HL-60 (cell line): ENCODE measurements around the gene OSBPL3.

Experiments
- DNase-seq, 2 experiments: peaks; one replicate each; pipeline ENCODE4 v3.0.0-alpha.2; 2010 to 2020; ENCODE audit warnings: low read depth in 1 of 2, low spot score in 1 of 2
- H3K27ac ChIP-seq: fragments of 250-450 bp; sonication (Bioruptor Pico); replicated peaks from 2 replicates; pipeline ENCODE4 v1.5.1; 2020; ENCODE audit warnings: mild to moderate bottlenecking, moderate library complexity
- H3K27me3 ChIP-seq: fragments of 250-450 bp; sonication (Bioruptor Pico); 2 replicates; pipeline ENCODE4 v1.5.1; 2021; ENCODE audit warnings: mild to moderate bottlenecking, moderate library complexity; ENCODE audit not compliant: insufficient read depth, poor library complexity, severe bottlenecking
- H3K4me3 ChIP-seq: replicated peaks from 2 replicates; pipeline ENCODE4 v1.5.1; 2011; ENCODE audit warnings: mild to moderate bottlenecking, control low read depth, low read length; ENCODE audit not compliant: insufficient read depth
- GABPA ChIP-seq: IDR thresholded peaks from 2 replicates; pipeline ENCODE4 v1.6.1; 2012; ENCODE audit warnings: low read depth
- POLR2AphosphoS5 ChIP-seq: IDR thresholded peaks from 2 replicates; pipeline ENCODE4 v1.6.1; 2012; ENCODE audit warnings: low read depth
- REST ChIP-seq: IDR thresholded peaks from 2 replicates; pipeline ENCODE4 v1.6.1; 2012; ENCODE audit warnings: low read depth; ENCODE audit not compliant: insufficient replicate concordance
- SPI1 ChIP-seq: IDR thresholded peaks from 2 replicates; pipeline ENCODE4 v1.6.1; 2012; ENCODE audit warnings: low read depth, mild to moderate bottlenecking, borderline replicate concordance
- TF ChIP-seq, protein P1 (sequence below): IDR thresholded peaks from one replicate; pipeline ENCODE4 v1.5.1; 2011; ENCODE audit warnings: low read length, control low read depth, inconsistent platforms; ENCODE audit not compliant: insufficient read depth

The OSBPL3 gene

DNA sequence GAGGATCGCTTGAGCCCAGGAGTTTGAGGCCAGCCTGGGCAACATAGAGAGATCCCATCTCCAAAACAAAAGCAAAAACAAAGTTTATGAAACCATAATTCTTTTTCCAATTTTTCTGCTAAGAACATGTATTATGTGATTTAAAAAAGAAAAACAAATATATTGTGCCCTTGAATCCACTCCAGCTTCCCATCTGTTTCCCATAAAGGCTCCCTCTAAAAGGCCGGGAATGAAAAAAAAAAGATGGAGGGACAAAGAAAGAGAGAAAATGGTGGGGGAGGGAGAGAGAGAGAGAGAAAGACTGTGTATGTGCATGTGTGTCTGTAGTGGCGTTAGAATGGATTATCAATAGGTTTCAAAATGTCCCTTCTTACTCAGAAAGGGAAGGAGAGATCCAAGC, 202.2 kb downstream of the OSBPL3 start:
- peak overlapping the region; percentile 70 for H3K27ac ChIP-seq

DNA sequence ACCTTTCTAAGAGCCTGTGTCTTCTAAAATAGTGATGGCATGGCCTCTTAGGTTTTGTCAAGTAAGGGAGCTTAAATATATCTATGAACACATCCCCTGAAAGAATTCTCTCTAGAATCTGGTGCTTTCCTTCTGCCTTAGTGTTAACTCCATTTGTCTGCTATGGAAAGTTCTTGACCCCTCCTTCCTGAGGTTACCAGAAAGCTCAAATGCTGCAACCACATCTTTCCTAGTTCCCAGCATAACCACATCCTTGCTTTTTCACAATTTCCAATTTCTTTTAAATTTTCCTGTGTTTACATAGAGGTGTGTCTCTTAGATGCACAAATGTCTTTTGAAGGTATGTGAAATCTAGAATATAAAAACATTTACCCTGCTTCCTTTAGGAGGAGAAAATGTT, 206.3 kb downstream of the OSBPL3 start:
- DNase-seq: no peak
- Histone ChIP-seq H3K4me3 (no peak overlapping the region), H3K27ac (no peak overlapping the region), H3K27me3 (no peaks in the 10 kb centered on the region)
- TF ChIP-seq GABPA (no peak), POLR2AphosphoS5 (no peak), SPI1 (no peak), REST (no peak)
- TF ChIP-seq, protein P1, sequence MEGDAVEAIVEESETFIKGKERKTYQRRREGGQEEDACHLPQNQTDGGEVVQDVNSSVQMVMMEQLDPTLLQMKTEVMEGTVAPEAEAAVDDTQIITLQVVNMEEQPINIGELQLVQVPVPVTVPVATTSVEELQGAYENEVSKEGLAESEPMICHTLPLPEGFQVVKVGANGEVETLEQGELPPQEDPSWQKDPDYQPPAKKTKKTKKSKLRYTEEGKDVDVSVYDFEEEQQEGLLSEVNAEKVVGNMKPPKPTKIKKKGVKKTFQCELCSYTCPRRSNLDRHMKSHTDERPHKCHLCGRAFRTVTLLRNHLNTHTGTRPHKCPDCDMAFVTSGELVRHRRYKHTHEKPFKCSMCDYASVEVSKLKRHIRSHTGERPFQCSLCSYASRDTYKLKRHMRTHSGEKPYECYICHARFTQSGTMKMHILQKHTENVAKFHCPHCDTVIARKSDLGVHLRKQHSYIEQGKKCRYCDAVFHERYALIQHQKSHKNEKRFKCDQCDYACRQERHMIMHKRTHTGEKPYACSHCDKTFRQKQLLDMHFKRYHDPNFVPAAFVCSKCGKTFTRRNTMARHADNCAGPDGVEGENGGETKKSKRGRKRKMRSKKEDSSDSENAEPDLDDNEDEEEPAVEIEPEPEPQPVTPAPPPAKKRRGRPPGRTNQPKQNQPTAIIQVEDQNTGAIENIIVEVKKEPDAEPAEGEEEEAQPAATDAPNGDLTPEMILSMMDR: no peak

More for the DNA sequence above, 202.2 kb downstream of the OSBPL3 start:
- Histone ChIP-seq H3K4me3 (no peak overlapping the region), H3K27me3 (no peaks in the 10 kb centered on the region)
- DNase-seq: no peak
- TF ChIP-seq GABPA (no peak), SPI1 (no peak), REST (no peak), POLR2AphosphoS5 (no peak)
- TF ChIP-seq, protein P1: no peak

DNA sequence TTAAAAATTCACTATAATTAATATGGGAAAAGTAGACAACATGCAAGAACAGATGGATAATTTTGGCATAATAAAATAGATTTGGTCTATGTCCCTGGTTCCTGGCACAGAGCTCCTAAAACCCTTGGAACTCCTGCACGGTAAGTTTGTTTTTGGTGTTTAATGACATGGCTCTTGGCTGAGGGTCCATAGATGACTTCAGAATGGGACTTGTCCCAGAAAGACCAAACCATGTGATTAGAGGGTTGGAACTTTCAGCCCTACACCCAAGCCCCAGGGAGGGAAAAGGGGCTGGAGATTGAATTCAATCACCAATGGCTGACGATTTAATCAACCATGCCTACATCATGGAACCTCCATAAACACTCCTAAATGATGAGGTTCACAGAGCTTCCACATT, 210.1 kb downstream of the OSBPL3 start:
- no peak for DNase-seq
- no peak overlapping the region for H3K4me3 ChIP-seq
- H3K27ac ChIP-seq: no peak overlapping the region
- H3K27me3 ChIP-seq: no peaks in the 10 kb centered on the region
- TF ChIP-seq REST (no peak), GABPA (no peak), SPI1 (no peak), POLR2AphosphoS5 (no peak)
- TF ChIP-seq, protein P1: no peak
